A673 (cell line): ENCODE results near the gene CRNN. TPM values are rescaled to one million over a fixed set of nuclear protein-coding genes. Genes with fewer than 3 reads are reported as not detected.

Source experiments
- BruUV-seq: library from RNA; stranded (reverse); fragments of 400-500 nt; replicated peaks from 2 replicates; lab custom pipeline; 2021; lab: Mats Ljungman, UMichigan
- CTCF ChIA-PET: fragments of 300-600 bp; sonication (Branson Sonifier 250); formaldehyde crosslinking; loops from one replicate; lab custom pipeline; 2022; ENCODE audit warnings: antibody characterized with exemption; lab: Charles Lee
- POLR2A ChIA-PET: fragments of 300-600 bp; sonication (Branson Sonifier 250); formaldehyde crosslinking; loops from one replicate; lab custom pipeline; 2022; ENCODE audit warnings: antibody characterized with exemption; ENCODE audit not compliant: low non-redundant PET; lab: Charles Lee
- DNase-seq: peaks from one replicate; pipeline ENCODE4 v3.0.0-alpha.2; 2015; ENCODE audit warnings: low spot score
- H3K27ac ChIP-seq: fragments of 200-600 bp; sonication (generic); 2 replicates; pipeline ENCODE4 v1.5.1; 2016; ENCODE audit warnings: mixed run types, low read depth, mild to moderate bottlenecking, mixed read lengths, antibody characterized with exemption, low read length; ENCODE audit not compliant: poor library complexity, severe bottlenecking
- H3K27me3 ChIP-seq: fragments of 200-600 bp; sonication (generic); replicated peaks from 2 replicates; pipeline ENCODE4 v1.6.1; 2017; ENCODE audit warnings: mixed run types, low read depth, mild to moderate bottlenecking, mixed read lengths, antibody characterized with exemption, low read length; ENCODE audit not compliant: insufficient read depth, poor library complexity
- H3K36me3 ChIP-seq: fragments of 200-600 bp; sonication (generic); 2 replicates; pipeline ENCODE4 v1.6.1; 2016; ENCODE audit warnings: mixed run types, mild to moderate bottlenecking, mixed read lengths, antibody characterized with exemption, low read length; ENCODE audit not compliant: insufficient read depth, poor library complexity, severe bottlenecking
- H3K4me1 ChIP-seq: fragments of 200-600 bp; sonication (generic); 2 replicates; pipeline ENCODE4 v1.6.1; 2017; ENCODE audit warnings: mixed run types, mild to moderate bottlenecking, mixed read lengths, antibody characterized with exemption, low read length; ENCODE audit not compliant: insufficient read depth, poor library complexity, severe bottlenecking
- H3K4me3 ChIP-seq: fragments of 200-600 bp; sonication (generic); 2 replicates; pipeline ENCODE4 v1.5.1; 2016; ENCODE audit warnings: low read depth, mixed run types, mild to moderate bottlenecking, mixed read lengths, low read length; ENCODE audit not compliant: poor library complexity, severe bottlenecking
- H3K9me3 ChIP-seq: fragments of 200-600 bp; sonication (generic); 2 replicates; pipeline ENCODE4 v1.6.1; 2016; ENCODE audit warnings: mixed run types, low read depth, mild to moderate bottlenecking, mixed read lengths, antibody characterized with exemption, low read length; ENCODE audit not compliant: poor library complexity, severe bottlenecking
- CTCF ChIP-seq: fragments of 300-800, 200-600 bp; sonication (generic); conservative IDR thresholded peaks from 2 replicates; pipeline ENCODE4 v1.5.1; 2017; ENCODE audit warnings: low read depth, mild to moderate bottlenecking, antibody characterized with exemption, low read length, moderate library complexity, mixed read lengths
- EZH2 ChIP-seq: fragments of 200-600 bp; sonication (generic); IDR thresholded peaks from 2 replicates; pipeline ENCODE4 v1.6.1; 2017; ENCODE audit warnings: borderline replicate concordance, low read depth, mild to moderate bottlenecking, mixed read lengths, antibody characterized with exemption, low read length; ENCODE audit not compliant: poor library complexity, severe bottlenecking
- intact Hi-C: fragments of 100-400 bp; cut with micrococcal nuclease; formaldehyde crosslinking; loops from one replicate; pipeline ENCODE4 v1.10.0; 2022; ENCODE audit not compliant: unreplicated experiment
- total RNA-seq: library from RNA; stranded (reverse); gene quantifications from 2 replicates; pipeline ENCODE4 v1.2.3, GENCODE V29; 2021

CRNN gene
- total RNA-seq, 1 experiment from 2014 or later = not detected

- no peak for DNase-seq
- ChIA-PET CTCF (no interaction called here), POLR2A (no interaction called here)
- no peaks in the 10 kb centered on the region for H3K9me3 ChIP-seq
- no peak overlapping the region for H3K27ac ChIP-seq
- BruUV-seq = no TSS peak
- intact Hi-C loops = no loop called here
- H3K36me3 ChIP-seq = no peaks in the 10 kb centered on the region
- no peak overlapping the region for H3K4me3 ChIP-seq
- H3K27me3 ChIP-seq = no peaks in the 10 kb centered on the region
- TF ChIP-seq EZH2 (no peak), CTCF (no peak)
- H3K4me1 ChIP-seq = no peaks in the 10 kb centered on the region
Measured at GRCh38 chr1:152411134-152411533, 2.9 kb downstream of the CRNN start.

- Histone ChIP-seq H3K27me3 (no peaks in the 10 kb centered on the region), H3K4me3 (no peak overlapping the region), H3K36me3 (no peaks in the 10 kb centered on the region), H3K27ac (no peak overlapping the region), H3K9me3 (no peaks in the 10 kb centered on the region), H3K4me1 (no peaks in the 10 kb centered on the region)
- BruUV-seq = no TSS peak
- TF ChIP-seq EZH2 (no peak), CTCF (no peak)
- intact Hi-C loops = no loop called here
- no peak for DNase-seq
- POLR2A ChIA-PET = no interaction called here
- CTCF ChIA-PET = no interaction called here
Measured at GRCh38 chr1:152410599-152410998, 3.5 kb downstream of the CRNN start.

- POLR2A ChIA-PET = no interaction called here
- Histone ChIP-seq H3K4me3 (no peak overlapping the region), H3K9me3 (no peaks in the 10 kb centered on the region), H3K27me3 (no peaks in the 10 kb centered on the region), H3K27ac (no peak overlapping the region), H3K36me3 (no peaks in the 10 kb centered on the region), H3K4me1 (no peaks in the 10 kb centered on the region)
- CTCF ChIA-PET = no interaction called here
- DNase-seq = no peak
- no TSS peak for BruUV-seq
- intact Hi-C loops = no loop called here
- TF ChIP-seq EZH2 = no peak
Measured at GRCh38 chr1:152410028-152410427, 4.0 kb downstream of the CRNN start.

GRCh38 chr1:152408664-152409063 lies 5.4 kb downstream of the CRNN start:
- intact Hi-C loops = no loop called here
- no peaks in the 10 kb centered on the region for H3K27me3 ChIP-seq
- TF ChIP-seq CTCF (no peak), EZH2 (no peak)
- no peak for DNase-seq
- BruUV-seq = no TSS peak
- H3K4me3 ChIP-seq = no peak overlapping the region
- ChIA-PET CTCF (no interaction called here), POLR2A (no interaction called here)
- no peaks in the 10 kb centered on the region for H3K36me3 ChIP-seq
- no peaks in the 10 kb centered on the region for H3K9me3 ChIP-seq
- H3K4me1 ChIP-seq = no peaks in the 10 kb centered on the region
- H3K27ac ChIP-seq = no peak overlapping the region
